Lower lobe of right lung (tissue), 2 donors: ENCODE measurements around the gene GJE1. TPM values are rescaled to one million over a fixed set of nuclear protein-coding genes. Genes with fewer than 3 reads are reported as not detected.

Experiments
- ATAC-seq, 2 donors: fragments of 200-7000 bp; cut with Tn5 transposase; one replicate each; pipeline ENCODE4 v1.9.1; 2020 to 2022; ENCODE audit warnings: mild to moderate bottlenecking in 2 of 2, moderate library complexity in 2 of 2
- DNase-seq: peaks from one replicate; pipeline ENCODE4 v3.0.0-alpha.2; 2020
- H3K27ac ChIP-seq: fragments of 200-600 bp; one replicate; pipeline ENCODE4 v1.8.0; 2022
- H3K27me3 ChIP-seq: fragments of 200-600 bp; one replicate; pipeline ENCODE4 v1.8.0; 2022; ENCODE audit warnings: low read depth
- H3K36me3 ChIP-seq: fragments of 200-600 bp; one replicate; pipeline ENCODE4 v1.8.0; 2022; ENCODE audit warnings: mild to moderate bottlenecking
- H3K4me1 ChIP-seq: fragments of 200-600 bp; one replicate; pipeline ENCODE4 v1.8.0; 2022
- H3K4me3 ChIP-seq: fragments of 200-600 bp; one replicate; pipeline ENCODE4 v1.8.0; 2022; ENCODE audit warnings: mild to moderate bottlenecking
- H3K9me3 ChIP-seq: fragments of 200-600 bp; one replicate; pipeline ENCODE4 v1.8.0; 2022
- CTCF ChIP-seq: fragments of 200-600 bp; IDR thresholded peaks from one replicate; pipeline ENCODE4 v1.8.0; 2022; ENCODE audit warnings: antibody characterized with exemption, mild to moderate bottlenecking
- intact Hi-C: fragments of 100-400 bp; cut with DNase I; formaldehyde crosslinking; loops from one replicate; pipeline ENCODE4 v1.11.0; 2022
- total RNA-seq: library from RNA; stranded (reverse); fragmentation: NEBNext Ultra II Directional; extraction: Animal tissue kit (Norgen Biotek cat#: 25700); gene quantifications from one replicate; pipeline ENCODE4 v1.2.1, GENCODE V29; 2021
- donor health status: DM: no; HTN: yes; CAD: no; lungs with severe emphysema.

GJE1 gene
- total RNA-seq, 1 donor from 2014 or later = not detected

DNA sequence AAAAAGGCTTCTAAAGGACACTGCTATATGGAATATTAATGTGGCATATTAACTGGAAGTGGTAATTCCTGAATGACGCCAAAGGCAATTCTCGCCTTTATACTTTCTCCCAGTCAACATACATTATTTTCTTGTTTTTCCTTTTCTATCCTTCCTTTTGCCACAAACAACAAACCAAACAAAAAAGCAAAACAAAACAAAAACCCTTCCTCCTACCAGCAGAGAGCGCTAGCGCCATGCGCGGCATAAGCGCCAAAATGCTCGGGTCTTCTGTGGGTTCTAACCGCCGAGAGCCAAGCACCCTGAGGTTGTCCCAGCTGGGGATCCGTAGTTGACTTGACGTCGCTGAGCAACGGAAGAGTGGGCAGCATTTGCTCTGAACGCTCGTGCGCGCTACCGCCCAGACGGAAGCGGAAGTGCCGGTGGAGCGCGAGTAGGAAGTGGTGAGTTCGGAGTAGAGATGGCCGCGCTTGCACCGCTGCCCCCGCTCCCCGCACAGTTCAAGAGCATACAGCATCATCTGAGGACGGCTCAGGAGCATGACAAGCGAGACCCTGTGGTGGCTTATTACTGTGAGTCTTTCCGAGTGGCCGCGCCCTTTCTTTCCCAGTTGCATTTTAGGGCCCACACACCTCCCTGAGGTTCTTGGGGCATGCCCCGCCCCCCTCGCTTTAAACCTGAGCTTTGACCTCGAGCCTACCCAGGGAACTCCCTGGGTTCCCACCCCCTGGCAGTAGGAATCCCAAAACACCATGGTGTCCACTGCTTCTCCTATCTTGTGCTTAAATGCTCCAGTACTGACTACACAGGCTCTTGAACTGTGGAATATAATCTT lies 14.3 kb downstream of the GJE1 start, which contains the start of the genes NMBR and VTA1:
Gene NMBR, minus strand, starts transcription at position 295 of the 835 bp plus-strand sequence. CDS start 58,464 bp downstream, outside the sequence.
Gene VTA1, plus strand, starts transcription at position 436 of the 835 bp plus-strand sequence. Its CDS starts 25 bp downstream, at position 461.
- peaks cover 30% of the 10 kb centered on the region for H3K4me1 ChIP-seq
- H3K4me3 ChIP-seq = peak within 1 kb of the TSS; percentile 83
- peak within 1 kb of the TSS; percentile 74 for H3K27ac ChIP-seq
- no peaks in the 10 kb centered on the region for H3K36me3 ChIP-seq
- DNase-seq = peak; percentile 98
- TF ChIP-seq CTCF = peak; percentile 86
- no peaks in the 10 kb centered on the region for H3K9me3 ChIP-seq
- no peaks in the 10 kb centered on the region for H3K27me3 ChIP-seq
- ATAC-seq = peak; percentile 100
- intact Hi-C loops = no loop called here

- no peak overlapping the region for H3K4me3 ChIP-seq
- intact Hi-C loops = no loop called here
- peaks cover 34% of the 10 kb centered on the region for H3K4me1 ChIP-seq
- H3K27me3 ChIP-seq = no peaks in the 10 kb centered on the region
- no peaks in the 10 kb centered on the region for H3K9me3 ChIP-seq
- DNase-seq (no peak), ATAC-seq (no peak)
- no peak overlapping the region for H3K27ac ChIP-seq
- no peaks in the 10 kb centered on the region for H3K36me3 ChIP-seq
- no peak for TF ChIP-seq CTCF
Observed at GRCh38 chr6:142152746-142153145, 20.0 kb downstream of the GJE1 start.

DNA sequence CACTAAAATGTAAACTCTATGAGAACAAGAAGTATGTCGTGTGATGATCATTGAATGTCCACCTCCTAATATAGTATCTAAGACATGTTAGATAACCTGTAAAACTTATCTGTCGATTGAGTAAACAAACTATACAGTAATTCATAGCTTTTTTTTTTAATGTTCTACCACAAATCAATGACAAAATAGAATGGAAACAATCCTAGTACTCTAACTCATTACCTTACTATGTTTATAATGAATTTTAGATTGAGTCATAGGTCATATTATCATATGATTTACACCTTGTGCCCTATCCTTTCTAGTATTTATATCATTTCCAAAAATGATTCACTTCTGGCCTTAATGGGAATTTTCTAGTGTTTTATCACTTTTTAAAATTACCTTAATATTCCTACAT lies 20.5 kb downstream of the GJE1 start:
- intact Hi-C loops = no loop called here
- Histone ChIP-seq H3K9me3 (no peaks in the 10 kb centered on the region), H3K36me3 (no peaks in the 10 kb centered on the region), H3K4me1 (peaks cover 29% of the 10 kb centered on the region), H3K4me3 (no peak overlapping the region), H3K27ac (no peak overlapping the region), H3K27me3 (no peaks in the 10 kb centered on the region)
- no peak for TF ChIP-seq CTCF
- DNase-seq = no peak
- no peak for ATAC-seq

DNA sequence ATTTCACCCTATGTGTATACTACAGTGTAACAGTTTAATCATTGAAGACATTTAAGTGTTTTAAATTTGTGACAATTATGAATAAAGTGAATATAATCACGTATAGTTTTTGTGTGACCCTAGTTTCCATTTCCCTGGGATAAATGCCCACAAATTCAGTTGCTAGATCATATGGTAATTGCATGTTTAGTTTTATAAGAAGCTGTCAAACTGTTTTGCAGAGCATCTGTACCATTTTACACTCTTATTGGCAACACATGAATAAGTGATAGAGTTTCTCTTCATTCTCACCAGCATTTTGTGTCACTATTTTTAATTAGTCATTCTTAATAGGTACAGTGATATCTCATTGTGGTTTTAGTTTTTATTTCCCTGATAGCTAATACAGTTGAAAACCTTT lies 21.6 kb downstream of the GJE1 start:
- Histone ChIP-seq H3K4me3 (no peak overlapping the region), H3K27ac (no peak overlapping the region), H3K4me1 (peaks cover 18% of the 10 kb centered on the region), H3K36me3 (no peaks in the 10 kb centered on the region), H3K27me3 (no peaks in the 10 kb centered on the region), H3K9me3 (no peaks in the 10 kb centered on the region)
- no peak for ATAC-seq
- TF ChIP-seq CTCF = no peak
- intact Hi-C loops = no loop called here
- no peak for DNase-seq

GRCh38 chr6:142155091-142155490 lies 22.4 kb downstream of the GJE1 start:
- no peaks in the 10 kb centered on the region for H3K27me3 ChIP-seq
- intact Hi-C loops = no loop called here

More at GRCh38 chr6:142155091-142155490, 22.4 kb downstream of the GJE1 start:
- TF ChIP-seq CTCF = no peak
- Histone ChIP-seq H3K27ac (no peak overlapping the region), H3K36me3 (no peaks in the 10 kb centered on the region), H3K9me3 (no peaks in the 10 kb centered on the region), H3K4me1 (peaks cover 12% of the 10 kb centered on the region), H3K4me3 (no peak overlapping the region)
- DNase-seq = no peak
- ATAC-seq = no peak
